KBM-7 (cell line): ENCODE results near the gene PDCD1.
"Not testable (repeated sequence)": the region's sequence is repeated elsewhere in the genome, so short reads cannot be mapped to it uniquely, and the experiment has no call there.

Experiments used
- DNase-seq: peaks from one replicate; pipeline ENCODE4 v3.0.0-alpha.2; 2015
- in situ Hi-C: fragments of 300-500 bp; cut with MboI; formaldehyde crosslinking; loops from 2 replicates; pipeline ENCODE4 v1.14.3; 2020; ENCODE audit warnings: low sequenced_read_pairs, low pct_unique_long_range_greater_than_20kb, mixed read lengths

Gene PDCD1

DNA sequence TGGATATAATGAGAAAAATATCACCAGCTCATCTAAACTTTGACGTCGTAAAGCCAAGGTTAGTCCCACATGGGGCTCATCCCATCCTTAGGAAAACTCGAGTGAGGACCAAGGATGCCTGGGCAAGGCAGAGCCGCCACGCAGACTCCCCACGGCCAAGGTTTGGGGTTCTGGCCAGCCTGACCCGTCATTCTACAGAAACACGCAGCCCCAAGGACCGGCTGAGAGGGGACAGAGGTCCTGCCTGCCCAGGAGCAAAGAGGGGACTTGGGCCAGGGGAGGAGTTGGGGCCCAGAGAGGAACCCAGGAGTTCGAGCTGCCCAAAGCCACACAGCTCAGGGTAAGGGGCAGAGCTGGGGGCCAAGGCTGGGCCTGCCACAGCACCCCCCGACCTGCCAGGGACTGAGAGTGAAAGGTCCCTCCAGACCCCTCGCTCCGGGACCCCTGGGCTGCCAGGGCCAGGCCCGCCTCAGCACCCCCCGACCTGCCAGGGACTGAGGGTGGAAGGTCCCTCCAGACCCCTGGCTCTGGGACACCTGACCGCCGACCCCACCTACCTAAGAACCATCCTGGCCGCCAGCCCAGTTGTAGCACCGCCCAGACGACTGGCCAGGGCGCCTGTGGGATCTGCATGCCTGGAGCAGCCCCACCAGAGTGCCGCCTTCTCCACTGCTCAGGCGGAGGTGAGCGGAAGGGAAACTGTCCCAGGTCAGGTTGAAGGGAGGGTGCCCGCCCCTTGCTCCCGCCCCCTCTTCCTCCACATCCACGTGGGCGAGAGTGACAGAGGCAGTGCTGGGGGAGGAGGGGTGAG, at the start of gene PDCD1:
Gene PDCD1 (minus strand): TSS at position 689 of the 811 bp plus-strand sequence. CDS start 56 bp downstream, at position 633.
- in situ Hi-C loops: no loop called here
- no peak for DNase-seq

DNA sequence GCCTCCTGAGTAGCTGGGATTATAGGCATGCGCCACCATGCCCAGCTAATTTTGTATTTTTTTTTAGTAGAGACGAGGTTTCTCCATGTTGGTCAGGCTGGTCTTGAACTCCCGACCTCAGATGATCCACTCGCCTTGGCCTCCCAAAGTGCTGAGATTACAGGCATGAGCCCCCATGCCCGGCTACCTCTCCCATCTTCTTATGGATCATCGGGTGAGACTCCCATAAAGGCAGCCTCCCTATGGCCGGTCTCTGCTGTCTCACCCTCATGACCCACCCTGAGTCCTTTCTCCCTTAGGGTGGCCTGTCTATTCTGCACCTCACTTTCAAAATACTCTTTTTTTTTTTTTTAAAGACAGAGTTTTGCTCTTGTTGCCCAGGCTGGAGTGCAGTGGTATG, 49.1 kb upstream of the PDCD1 start:
- in situ Hi-C loops: not testable (repeated sequence)

DNA sequence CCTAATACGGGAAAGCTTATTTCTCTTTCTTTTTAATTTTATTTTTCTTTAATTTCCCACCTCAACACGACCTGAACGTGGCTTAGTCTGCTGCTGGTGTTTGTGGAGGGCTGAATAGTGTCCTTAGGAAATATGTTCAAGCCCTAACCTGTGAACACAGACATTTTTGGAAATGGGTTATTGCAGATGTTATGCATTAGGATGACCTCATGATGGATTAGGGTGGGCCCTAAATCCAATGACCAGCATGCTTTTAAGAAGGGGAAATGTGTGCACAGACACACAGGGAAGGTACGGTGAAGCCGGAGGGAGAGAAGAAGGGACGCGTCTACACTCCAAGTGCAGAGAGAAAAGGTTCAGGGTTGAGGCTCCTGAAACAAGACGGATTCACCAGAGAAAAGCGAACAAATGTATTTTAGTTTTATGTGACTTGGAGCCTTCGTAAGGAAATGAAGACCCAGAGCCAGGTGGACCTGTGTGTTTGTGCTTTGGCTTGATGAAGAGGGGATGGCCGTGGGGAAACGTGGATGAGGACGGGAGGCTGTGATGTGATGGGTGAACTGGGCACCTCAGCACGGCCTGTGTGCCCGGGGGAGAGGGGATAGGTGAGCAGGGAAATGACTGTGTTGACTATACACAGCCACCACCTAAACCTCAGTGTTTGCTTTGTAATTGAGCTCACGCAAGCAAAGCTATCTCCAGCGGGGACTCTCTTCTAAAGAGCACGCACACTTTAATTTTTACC, 48.3 kb upstream of the PDCD1 start:
- in situ Hi-C loops: no loop called here
- DNase-seq: no peak

More for the DNA sequence above, 49.1 kb upstream of the PDCD1 start:
- DNase-seq: not testable (repeated sequence)

DNA sequence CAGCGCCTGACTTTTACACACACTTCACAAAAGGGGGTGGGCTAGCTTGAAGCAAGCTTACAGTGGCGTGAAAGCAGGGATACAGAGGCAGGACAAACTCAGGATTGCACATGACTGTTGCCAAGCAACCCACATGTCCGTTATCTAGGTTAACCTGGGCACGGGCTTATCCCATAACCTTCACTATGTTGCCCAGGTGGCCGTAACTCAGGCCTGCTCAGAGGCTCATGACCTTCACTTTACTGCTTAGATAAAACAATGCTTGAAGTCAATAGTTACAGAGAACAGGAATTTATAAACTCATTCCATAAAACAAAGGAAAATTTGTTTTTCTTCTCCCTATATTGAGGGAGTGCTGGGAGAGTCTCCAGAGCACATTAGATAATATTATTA, 47.7 kb upstream of the PDCD1 start:
- in situ Hi-C loops, DNase-seq: not testable (repeated sequence)

DNA sequence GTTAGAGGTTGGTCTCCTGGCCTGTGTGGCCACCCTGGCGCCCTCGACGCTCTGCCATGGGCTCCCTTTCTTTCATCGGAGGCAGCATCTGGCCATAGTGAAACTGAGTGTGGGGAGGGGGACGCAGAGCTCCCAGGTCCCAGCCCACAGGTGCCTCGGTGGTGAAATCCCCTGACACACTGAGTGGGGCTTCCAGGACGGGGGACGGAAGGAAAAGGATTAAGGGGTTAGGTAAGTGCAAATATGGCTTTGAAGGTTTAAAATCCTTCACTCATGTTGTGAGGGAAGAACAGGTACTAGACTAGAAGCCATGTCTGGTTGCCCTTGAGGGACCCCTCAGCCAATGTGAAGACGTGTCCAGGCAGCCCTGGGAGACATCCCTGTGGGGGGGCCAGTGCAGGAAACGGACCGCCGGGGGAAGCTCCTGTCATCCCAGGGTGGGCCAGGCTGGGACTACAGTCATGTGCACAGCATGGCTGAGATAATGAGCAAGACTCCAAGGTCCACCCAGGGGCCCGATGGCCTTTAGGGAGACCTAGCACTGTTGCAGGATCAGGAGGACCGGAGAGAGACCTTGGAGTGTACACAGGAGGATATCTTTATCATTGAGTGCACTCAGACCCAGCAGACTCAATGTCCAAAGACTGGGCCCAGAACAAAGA, 47.2 kb upstream of the PDCD1 start:
- in situ Hi-C loops: no loop called here
- no peak for DNase-seq

DNA sequence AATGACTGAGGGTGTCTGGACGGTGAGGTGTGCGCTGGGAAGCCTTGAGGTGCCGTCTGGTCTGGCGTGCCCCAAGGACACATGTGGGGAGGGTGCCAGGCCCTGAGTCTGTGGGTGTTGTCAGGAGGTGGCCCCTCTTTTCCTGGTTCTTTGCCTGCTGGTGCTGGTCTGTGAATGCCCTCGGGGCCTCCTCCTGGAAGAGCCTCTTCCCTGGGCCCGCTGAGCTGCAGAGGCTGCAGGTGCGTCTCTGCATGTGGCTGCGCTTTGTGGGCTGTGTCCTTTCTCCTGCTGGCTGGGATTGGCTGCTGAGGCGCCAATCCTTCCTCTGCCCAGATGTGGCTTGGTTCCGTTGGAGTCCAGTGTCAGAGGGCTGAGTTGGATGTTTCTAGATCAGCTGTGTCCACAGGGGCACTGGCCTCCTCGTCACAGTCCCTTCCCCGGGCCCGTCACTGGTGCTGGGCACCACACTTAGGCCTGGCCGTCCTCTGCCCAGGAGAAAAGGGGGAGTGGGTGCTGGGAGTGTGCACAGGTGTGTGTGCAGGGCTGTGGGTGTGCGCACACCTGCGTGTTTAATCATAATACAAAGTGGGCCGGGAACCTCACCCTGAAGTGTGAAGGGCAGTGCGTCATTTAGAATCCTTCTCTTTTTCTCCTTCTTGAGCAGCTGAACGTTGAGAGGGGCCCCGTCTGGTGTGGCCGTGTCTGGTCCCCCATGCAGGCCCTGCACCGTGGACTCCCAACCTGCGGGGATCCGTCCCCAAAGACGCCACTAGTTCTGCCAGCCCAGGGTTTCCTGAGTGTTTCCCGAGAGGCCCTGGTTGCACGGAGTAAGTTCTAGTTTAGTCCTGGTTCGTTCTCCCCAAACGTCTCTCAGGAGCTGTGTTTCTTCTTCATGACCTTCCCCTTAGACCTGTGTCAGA, 46.4 kb upstream of the PDCD1 start:
- DNase-seq: no peak
- in situ Hi-C loops: no loop called here

DNA sequence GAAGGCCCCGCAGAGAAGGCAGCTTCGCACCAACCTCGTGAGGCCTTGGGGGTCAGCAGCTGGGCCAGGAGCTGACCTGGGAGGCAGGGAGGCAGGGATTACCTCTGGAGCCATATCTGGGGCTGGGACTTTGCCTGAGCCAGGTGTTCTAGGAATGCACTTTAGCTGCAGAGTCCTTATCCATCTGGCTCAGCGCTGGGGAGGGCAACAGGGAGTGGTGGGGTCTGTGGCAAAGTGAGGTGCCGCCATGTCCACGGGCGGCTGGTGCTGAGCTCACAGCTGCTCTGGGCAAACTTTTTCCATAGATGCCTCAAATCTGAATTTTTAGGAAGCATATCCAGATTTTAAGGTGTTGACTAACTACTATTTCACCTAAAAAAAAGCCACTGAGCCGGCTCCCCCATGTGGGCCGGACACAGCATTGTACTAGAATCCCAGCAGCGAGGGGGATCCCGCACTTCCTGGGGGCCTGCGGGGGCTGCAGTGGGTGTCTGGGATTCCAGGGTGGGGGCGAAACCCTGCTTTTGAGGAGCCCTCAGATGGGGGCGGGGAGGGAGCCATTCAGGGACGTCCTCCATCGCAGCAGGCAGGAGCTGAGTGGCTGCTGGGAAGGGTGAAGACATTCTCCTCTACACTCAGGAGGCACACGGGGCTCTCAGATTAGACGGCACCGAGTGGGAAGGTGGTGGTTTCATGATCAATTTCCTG, 45.5 kb upstream of the PDCD1 start:
- in situ Hi-C loops: no loop called here
- no peak for DNase-seq

DNA sequence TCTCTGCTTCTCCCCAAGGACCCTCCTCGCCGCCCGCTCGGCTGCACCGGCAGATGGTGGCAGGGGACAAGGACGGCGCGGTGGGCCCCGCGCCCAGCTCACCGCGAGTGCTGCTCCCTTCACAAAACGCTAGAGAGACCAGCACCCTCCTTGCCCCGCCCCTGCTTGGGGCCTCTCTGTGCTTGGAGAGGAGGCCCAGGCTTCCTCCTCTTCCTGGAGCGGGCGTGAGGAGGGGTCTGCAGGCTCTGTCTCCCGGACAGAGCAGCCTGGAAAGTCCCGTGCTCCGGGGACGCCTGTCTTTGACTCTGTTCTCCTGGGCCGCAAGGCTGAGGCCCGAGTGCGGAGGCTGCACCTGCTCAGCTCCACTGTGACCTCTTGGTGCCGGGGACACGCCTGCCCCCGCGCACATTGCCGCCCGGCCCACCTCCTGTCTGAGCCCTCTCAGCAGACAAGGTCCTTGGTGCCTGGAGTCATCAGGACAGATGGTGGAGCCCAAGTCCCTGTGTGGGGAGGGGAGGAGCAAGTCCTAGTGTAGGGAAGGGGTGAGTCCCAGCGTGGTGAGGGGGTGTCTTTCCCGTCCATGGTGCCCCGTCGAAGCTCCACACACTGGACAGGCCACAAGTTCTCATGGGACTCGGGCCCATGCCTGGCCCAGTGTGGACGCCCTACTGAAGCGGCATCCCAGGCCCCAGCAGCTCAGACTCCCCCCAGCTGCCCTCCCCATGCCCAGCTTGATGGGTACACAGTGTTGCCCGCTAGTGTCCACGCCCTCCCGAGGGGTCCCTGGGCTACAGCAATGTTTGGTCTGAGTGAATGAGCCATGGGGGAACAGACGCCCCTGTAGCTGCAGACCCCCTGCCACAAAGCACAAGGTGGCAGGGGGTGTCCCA, 44.7 kb upstream of the PDCD1 start:
- DNase-seq: no peak
- in situ Hi-C loops: no loop called here

DNA sequence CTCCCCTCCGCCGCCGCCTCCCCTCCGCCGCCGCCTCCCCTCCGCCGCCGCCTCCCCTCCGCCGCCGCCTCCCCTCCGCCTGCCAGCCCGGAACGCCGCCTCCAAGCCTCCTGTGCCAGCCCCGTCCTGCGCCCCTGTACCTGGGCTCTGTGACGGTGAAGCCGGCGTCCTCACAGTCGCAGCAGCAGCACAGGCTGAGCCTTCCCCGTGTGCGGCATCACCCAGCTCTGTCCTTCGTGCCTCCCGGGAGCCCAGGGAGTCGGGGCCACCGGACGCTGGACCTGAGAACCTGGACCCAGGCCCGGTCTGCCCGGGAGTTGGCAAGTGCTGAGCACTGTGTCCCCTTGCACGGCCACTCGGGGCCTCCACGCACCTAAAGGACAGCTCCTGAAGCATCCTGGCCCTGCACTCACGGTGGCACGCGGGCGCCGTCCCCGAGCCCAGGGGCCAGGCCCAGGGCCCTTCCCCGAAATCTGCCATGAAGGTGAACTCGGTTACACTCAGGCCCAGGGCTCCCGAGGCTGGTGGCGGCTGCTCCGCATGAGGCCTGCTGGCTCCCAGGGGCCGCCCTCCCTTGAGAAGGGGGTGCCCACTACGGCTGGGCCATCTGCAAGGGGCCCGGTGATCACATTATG, 43.8 kb upstream of the PDCD1 start:
- in situ Hi-C loops: no loop called here
- no peak for DNase-seq

DNA sequence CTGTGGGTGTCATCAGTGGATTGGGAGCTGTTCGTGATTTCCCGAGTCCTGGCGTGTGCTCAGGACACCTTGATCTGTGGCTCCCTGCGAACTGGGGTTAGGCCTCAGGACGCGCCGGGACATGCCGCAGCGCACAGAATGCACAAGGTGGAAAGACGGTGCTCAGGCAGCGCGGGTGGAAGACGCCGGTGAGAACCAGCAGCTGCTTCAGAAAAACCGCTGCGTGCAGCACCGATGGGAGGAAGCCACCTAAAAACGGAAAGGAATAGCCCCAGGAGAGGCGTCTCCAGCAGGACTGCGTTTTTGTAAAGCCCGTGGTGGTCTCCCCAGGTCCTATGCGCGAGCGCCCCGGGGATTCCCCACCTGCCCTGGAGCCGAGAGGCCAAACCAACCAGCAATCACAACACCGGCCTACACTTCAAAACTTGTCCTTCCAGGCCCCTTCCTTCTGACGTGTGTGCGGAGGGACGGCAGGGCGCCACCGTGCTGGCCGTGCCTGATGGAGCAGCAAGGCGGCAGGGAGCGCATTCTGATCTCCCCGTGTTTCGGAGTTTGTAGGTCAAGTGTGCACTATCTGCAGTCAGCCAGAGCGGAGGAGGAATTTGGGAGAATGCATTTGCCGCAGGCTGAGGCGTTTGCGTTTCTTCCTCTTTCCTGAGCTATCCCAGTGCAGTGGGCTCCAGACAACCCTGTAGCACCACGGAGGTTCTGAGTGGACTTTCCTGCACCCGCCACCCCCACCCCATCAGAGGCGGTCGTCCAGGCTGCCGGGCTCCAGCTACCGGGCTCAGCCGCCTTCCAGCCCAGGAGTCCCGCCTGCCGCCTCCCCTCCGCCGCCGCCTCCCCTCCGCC, 43.0 kb upstream of the PDCD1 start:
- in situ Hi-C loops: no loop called here
- DNase-seq: no peak

DNA sequence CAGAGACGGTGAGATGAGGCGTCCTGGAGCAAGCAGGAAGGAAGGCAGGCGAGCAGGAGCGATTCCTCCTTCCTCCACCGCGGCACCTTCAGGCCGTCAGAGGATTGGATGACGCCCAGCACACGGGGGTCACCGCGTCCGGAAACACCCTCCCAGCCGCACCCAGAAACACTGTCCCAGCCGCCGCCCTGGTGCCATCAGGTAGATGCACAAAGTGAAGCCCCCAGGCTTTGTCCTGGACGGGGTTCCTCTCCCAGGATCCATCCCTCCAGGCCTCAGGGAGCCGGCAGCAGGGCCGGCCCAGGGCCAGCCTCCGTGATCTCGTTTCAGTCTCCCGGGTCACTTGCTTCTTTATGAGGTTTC, 42.3 kb upstream of the PDCD1 start:
- DNase-seq: no peak
- in situ Hi-C loops: no loop called here

DNA sequence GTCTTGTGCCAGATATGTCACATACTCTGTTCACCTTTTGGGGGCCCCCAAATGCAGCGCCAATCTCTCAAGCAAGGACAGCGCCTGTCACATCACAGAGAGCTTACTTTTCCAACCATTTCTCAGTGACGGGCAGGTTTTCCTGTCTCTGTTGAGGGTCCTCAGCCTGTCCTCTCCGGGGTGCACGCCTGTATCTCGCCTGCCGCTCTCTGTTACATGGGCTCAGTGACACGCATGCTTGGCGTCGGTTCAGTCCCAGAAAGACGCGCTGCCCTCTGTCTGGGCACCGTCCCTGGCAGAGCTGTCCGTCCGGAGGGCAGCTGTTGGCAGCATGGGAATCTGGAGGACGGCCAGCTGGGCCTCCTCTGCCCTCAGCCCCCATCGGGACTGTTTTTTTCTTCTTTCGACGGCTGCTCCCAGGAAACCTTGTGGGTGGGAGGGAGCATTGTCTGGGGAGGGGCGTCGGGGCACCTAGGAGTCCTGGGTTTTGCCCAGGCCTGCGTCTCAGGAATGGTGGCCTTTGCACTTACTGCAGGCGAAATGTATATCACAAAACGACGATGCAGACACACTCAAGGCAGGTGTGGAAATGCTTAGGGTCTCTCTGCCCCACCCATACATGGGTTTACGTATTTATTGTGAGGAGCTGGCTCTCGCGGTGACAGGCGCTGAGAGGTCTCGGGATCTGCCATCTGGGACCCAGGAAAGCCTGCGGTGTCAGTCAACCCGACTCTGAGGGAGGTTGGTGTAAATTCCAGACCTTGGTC, 41.7 kb upstream of the PDCD1 start:
- no peak for DNase-seq
- in situ Hi-C loops: no loop called here

DNA sequence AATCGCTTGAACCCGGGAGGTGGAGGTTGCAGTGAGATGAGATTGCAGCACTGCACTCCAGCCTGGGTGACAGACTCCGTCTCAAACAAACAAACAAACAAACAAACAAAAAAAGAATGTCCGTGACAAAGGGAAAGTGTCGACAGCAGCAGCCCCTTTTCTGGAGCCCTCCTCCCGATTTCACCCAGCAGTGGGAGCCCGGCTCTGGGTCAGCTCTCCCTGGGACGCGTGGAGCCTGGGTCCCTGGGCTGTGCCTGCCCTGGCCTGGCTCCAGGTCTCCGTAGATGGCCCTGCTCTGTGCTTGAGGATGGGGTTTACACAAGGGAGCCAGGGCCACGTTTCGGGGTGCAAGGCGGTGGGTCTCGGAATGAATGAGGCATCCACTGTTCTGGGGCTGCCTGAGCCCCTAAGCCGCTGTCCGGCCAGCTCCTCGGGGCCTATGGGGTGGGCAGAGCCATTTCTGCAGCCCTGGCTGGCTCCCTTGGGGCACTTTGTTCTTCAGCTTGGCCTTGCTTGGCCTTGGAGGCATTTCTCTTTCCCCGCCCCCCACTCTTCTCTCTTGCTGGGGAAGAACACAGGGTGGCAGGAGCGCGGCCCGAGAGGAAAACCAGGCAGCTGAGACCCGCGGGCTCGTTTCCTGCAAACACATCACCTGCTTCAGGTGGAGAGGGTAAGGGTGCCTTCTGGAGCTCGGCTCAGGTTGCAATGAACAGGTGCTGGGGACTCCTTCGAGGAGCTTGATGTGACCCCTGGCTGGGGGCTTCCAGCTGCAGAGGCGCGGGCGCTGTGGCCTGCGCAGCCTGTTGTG, 40.0 kb upstream of the PDCD1 start:
- no peak for DNase-seq
- in situ Hi-C loops: no loop called here

DNA sequence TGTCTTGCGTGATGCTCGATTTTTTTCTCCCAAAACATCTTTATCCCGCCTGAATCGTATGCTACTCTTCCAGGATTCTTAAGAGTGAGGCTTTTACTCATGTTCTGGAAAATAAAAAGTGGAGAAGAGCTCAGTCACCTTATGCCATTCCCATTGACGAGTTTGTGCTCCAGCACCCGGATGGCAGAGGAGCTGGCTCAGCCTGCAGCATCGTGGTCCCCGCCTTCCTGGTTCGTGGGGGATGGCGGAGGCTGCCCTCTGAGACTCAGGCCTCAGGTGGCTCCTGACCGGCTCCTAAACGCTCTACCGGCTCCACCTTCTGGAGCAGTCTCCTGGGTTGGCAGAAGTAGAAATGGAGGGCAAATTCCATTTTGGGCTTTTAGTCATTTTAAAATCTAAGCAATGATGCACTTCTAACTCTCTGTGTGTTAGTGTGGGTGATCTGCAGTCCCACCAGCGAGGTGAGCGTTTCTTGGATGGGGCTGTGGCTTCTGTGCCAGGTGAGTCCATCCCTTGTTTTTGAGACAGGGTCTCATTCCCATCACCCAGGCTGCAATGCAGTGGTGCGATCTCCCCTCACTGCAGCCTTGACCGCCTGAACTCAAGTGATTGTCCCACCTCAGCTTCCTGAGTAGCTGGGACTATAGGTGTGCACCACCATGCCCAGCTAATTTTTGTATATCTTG, 38.7 kb upstream of the PDCD1 start:
- in situ Hi-C loops: no loop called here
- DNase-seq: no peak
